ENCODE results near the gene RHBDD3.

DNA sequence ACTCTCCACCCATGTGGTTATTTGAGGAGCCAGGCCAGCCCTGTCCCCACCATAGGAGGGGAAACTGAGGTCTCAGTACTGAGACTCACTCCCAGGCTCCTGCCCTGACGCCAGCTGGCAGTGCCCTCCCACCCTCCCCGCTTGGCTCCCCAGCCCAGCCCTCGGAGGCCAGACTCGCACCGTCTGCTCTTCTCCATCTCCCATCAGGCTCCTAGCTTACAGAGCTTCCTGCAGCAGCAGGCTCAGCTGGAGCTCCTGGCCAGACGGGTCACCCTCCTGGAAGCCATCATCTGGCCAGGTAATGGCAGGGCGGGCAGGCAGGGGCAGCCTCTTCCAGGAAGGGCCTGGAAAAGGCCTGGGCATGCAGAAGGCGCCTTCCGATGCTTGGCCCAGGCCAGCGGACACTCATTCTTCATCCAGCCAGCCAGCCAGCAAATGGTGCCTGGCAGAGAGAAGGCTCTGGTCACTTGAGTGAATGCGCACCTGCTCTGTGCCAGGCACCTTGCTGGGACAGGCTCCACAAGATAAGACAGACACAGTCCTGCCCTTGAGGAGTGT, 12.6 kb downstream of the RHBDD3 start:
- TF ChIP-seq CSDC2 (CRISPR knock-in tag; IDR thresholded peaks at IDR 0.05) (no peak), ZNF565 (CRISPR knock-in tag; conservative IDR thresholded peaks at IDR 0.05; ENCODE audit: low read depth) (no peak), ZNF8 (CRISPR knock-in tag; IDR thresholded peaks at IDR 0.05) (no peak)
- TF ChIP-seq, protein P1, sequence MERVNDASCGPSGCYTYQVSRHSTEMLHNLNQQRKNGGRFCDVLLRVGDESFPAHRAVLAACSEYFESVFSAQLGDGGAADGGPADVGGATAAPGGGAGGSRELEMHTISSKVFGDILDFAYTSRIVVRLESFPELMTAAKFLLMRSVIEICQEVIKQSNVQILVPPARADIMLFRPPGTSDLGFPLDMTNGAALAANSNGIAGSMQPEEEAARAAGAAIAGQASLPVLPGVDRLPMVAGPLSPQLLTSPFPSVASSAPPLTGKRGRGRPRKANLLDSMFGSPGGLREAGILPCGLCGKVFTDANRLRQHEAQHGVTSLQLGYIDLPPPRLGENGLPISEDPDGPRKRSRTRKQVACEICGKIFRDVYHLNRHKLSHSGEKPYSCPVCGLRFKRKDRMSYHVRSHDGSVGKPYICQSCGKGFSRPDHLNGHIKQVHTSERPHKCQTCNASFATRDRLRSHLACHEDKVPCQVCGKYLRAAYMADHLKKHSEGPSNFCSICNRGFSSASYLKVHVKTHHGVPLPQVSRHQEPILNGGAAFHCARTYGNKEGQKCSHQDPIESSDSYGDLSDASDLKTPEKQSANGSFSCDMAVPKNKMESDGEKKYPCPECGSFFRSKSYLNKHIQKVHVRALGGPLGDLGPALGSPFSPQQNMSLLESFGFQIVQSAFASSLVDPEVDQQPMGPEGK (CRISPR knock-in tag; IDR thresholded peaks at IDR 0.05; ENCODE audit: borderline replicate concordance): no peak

All from SK-N-SH treated with all-trans-retinoic acid at 6 μM for 48 hours (cell line).